ENCODE data around the gene CDX1.

Gene CDX1

GRCh38 chr5:150146862-150147601 is 19.5 kb upstream of the CDX1 start:
- no peak for DNase-seq (ENCODE audit: low read depth)

DNA sequence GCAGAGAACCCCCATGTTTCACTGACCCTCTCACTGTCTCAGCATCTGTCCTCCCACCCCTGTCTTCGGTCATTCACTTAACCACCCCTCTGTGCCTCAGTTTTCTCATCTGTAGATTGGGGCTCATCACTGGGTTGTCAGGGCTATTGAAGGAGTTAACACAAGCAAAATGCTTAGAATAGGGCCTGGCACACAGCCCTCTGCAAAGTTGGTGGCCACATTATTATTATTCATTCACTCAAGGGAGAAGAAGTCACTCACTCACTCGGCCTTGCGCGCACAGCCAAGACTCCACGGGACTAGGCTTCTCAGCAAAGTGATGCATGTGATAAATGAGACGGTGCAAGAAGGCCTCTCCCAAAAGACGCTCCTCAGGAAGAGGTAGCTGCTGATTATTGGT is 18.9 kb upstream of the CDX1 start:
- no peak for DNase-seq (ENCODE audit: low read depth)

GRCh38 chr5:150148117-150148927 is 18.3 kb upstream of the CDX1 start:
- DNase-seq (ENCODE audit: low read depth): no peak

GRCh38 chr5:150149618-150150017 is 17.0 kb upstream of the CDX1 start:
- DNase-seq (ENCODE audit: low read depth): no peak

GRCh38 chr5:150152636-150153462 is 13.7 kb upstream of the CDX1 start:
- DNase-seq (ENCODE audit: low read depth): no peak

GRCh38 chr5:150153483-150153882 is 13.1 kb upstream of the CDX1 start:
- no peak for DNase-seq (ENCODE audit: low read depth)

DNA sequence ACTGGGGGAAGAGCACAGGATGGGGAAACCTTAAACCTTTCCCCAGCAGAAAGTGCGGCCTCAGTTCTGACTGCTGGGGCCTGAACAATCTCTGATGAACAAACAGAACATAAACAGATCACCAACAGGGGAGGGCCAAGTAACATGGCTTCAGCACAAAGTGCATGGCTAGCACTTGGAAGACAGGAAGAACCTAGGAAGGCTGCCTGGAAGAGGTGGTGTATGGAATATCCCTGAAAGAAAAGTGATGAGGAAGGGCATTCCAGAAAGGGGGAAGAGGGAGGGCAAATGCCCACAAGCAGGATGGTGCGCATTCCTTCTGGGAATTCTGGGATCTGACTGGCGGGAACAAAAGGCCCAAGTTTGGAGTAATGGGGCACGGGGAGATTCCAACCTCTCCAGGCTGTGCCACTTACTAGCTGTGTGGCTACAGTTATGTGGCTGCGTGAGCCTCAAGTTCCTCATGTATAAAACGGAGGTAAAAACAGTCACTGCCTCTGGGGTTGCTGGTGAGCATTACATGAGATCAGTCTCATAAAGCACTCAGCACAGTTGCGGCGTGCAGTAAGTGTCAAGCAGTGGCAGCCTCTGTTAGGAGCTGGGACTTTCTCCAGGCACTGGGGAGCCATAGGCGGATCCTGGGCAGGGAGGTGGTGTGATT is 12.5 kb upstream of the CDX1 start:
- no peak for DNase-seq (ENCODE audit: low read depth)

DNA sequence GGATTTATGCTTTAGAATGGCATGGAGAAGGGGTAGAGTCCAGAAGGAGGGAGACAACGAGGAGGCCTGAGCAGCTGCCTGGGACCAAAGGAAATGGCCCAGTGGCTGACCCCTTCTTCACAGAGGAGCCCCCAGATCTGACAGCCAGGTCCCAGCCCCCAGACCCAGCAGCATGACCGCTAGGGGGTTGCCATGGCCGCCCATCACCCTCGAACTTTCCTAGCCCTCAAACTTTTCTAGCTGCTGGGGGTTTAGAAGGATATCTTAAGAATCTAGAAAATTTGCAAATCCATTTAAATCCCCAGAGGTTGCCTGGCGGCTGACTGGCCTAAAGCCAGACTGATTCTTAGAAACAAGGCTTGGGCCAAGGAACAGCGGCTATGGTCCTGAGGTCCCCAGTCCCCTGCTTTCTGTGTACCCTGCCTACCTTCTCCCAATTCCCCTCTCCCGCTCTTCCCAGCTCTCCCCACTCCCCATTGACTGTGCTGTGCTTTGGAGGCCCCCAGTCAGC is 11.9 kb upstream of the CDX1 start:
- no peak for DNase-seq (ENCODE audit: low read depth)

GRCh38 chr5:150155258-150156026 is 11.1 kb upstream of the CDX1 start, which contains the start of gene PDGFRB:
PDGFRB (minus strand) TSS chr5:150155845; CDS start chr5:150137047, 18,798 bp downstream.
- DNase-seq (ENCODE audit: low read depth): peak; percentile 22

GRCh38 chr5:150156027-150156368 is 10.6 kb upstream of the CDX1 start:
- no peak for DNase-seq (ENCODE audit: low read depth)

DNA sequence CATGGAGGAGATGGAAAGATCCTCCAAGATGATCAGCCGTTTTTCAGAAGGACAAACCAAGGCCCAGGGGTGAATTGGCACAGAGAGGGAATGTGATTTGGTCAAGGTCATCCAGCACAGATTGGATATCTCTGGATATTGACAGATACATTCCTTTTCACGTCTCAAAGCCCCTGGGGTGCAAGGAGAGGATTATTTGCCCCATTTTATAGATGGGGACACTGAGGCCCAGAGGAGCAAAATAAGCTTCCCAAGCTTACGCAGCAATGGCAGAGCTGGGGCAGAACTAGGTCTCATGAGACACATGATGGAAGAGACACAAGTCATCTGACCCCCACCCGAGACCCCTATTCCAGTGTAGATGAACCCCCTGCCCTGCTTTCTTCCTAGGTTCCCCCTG is 10.0 kb upstream of the CDX1 start:
- DNase-seq (ENCODE audit: low read depth): no peak

DNA sequence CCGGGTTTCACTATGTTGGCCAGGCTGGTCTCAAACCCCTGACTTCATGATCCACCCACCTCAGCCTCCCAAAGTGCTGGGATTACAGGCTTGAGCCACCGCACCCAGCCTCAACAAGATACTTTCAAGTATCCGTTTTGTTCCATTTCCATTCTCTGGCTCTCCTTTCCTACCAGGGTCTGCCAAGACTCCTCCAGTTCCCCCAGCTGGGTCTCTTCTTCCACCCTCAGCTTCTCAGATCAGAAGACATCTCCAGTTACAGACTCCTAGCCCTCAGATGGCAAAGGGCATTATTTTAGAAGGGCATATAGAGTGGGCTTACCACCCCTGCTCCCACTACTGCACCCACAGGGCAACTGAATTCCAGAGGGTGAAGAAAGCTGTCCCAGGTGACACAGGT is 9.4 kb upstream of the CDX1 start:
- DNase-seq (ENCODE audit: low read depth): no peak

DNA sequence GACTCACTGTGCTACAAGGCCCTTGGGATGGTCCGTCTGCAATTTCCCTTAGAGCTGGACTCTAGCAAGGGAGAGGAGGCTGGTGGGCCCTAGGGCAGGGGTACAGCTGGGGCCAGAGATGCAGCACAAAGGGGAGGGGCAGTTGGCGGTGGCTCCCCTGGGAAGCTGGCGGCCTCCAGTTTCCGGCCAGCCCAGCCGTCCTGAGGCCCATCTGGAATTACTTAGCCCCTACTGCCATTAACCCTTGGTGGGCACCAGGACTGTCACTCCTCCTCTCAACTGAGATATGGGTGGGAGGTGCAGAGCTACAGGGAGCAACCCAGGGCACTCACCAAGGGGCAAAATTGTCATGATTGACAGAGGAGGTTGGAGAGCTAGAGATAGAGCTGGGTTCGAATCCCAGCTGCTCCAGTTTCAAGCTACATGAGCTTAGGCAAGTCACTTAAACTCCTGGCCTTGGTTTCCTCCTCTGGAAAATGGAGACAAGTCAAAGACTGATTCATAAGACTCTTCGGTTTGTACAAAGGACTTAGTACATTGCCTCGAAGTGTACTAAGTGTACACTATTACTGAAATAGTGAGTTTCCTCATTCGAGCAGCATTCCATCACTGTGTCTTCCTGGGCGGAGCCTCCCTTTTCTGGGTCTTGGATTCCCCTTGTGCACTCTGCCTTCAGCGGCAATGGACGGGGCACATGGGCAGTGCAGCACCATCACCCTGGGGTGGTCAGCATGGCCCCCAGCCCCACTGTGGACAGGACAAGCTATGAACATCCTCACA is 8.2 kb upstream of the CDX1 start:
- no peak for DNase-seq (ENCODE audit: low read depth)

DNA sequence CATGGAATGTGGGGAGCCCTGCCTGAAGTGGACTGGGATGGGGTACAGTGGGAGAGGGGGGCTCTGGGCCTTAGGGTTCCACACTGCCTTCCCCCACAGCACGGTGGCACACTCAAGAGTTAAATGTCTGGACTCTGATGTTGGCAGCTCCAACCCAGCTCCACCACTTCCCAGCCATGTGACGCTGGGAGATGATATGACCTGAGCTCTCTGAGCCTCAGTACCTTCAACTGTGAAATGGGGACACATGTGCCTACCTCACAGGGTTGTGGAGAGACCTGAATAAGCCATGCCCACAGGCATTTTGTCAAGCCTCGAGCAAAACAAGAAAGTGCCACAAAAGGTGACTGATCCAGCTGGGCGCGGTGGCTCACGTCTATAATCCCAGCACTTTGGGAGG is 7.5 kb upstream of the CDX1 start:
- DNase-seq (ENCODE audit: low read depth): no peak

DNA sequence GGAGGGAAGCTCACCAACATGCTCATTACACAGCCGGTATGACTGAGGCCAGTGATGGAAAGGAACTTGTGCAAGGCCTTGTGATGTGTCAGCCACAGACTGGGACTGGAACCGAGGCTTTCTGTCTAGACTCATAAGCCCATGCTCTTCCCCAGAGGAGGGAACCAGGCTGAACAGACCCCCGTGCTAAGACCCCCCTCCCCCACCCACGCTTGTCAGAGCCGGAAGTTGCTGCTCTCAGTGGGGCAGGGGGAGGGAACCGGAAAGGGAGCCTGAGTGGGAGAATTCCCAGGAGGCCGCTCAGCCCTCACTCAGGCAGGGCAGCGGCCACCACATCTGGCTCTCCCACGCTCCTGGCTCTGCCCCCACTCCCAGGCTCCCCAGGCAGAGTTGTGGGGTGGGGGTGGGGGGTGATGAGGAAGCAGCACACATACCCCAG is 6.8 kb upstream of the CDX1 start:
- no peak for DNase-seq (ENCODE audit: low read depth)

DNA sequence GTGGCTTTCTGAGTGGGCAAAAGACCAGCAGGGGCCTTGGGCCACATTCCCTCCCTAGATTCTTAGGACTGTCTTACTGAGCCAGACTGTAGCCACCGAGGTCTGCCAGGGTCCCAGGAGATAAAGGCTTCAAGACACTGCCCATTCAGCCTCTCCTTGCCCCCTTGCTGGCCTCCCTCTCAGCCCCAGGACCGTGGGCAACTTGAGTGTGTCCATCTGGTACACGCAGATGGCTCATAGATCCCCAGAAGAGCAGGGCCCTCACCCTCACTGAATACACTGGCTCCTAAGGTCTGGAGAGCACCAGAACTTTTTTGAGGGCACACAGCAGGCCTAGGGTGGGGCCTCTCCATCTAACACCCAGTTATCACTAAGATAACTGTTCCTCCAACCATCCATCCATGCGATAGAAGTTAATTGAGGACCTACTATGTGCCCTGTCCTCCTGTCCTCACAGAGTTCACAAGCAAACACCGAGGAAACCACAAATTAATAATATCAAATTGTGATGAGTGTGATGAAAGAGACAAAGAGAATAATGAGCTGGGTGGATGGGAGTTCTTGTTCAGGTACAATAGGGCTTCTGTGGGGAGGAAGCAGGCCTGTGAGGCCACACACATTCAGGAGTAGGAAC is 6.0 kb upstream of the CDX1 start:
- DNase-seq (ENCODE audit: low read depth): no peak

DNA sequence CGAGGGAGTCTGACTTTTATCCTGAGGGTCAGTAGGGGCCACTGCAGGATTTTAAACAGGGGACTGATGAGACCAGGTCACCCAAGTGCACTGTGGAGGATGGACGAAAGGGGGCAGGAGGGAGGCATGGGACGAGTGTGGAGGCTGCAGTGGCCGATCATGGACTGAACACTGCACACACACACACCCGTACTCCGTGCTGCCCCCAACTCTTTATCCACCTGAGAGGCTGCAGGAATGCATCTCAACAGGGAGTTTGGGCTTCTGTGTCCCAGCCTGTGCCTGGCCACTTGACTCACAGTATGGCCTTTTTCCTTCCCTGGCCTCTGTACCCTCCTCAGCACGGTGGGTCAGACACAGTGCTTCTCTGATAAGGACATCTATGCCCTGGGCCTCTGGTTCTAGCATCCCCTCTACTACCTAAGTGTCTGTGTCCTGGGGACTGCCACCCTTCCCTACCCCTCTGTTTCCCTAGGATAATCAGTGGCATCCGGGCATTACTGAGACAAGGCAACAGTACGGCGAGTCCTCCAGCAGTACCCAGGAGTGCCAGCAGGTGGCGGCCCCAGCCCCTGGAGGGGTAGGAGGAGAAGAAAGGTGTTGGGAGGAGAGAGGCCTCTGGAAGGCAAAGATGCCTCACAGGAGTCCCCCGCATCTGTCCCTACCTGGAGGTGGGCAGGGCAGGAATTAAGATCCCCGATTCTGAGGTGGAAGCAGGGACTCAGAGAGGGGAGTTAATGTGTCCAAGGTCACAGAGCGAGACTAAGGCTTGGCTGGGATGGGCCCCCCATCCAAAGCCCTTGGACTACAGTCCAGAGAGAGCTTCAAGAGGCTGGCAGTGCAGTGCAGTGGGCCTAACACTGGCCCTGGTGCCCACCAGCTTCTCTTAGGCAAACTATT is 5.1 kb upstream of the CDX1 start:
- DNase-seq (ENCODE audit: low read depth): peak; percentile 72

DNA sequence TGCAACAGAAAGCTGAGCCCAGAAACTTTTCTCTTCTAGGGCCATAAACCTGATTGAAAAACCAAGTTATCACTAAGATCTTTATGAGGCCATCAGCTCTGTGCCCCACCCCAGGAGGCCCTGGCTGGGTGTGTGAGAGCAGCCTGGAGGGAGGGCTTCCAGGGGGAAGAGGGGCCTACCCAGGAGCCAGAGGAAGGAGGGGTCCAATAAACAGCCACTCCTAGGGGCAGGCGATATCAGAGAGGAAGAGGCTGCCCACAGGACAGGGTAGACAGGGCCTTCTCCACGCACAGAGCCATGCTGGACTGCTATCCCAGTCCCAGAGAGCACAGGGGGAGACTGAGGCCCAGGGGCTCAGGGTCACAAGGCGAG is 4.5 kb upstream of the CDX1 start:
- DNase-seq (ENCODE audit: low read depth): no peak

DNA sequence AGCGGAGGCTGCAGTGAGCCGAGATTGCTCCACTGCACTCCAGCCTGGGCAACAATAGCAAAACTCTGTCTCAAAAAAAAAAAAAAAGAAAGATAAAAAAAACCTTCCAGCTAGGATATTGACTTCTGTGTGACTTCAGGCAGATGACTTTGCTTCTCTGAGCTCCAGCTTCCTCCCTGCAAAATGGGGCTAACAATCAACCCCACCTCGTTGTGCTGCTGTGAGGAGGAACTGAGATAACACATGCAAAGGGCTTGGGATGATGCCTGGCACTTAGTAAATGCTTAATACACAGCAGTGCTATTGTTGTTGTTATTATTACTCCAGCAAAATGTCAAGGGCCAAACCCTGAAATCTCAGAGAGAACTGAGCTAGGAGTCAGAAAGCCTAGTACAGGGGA is 3.5 kb upstream of the CDX1 start:
- DNase-seq (ENCODE audit: low read depth): no peak
